Gastroesophageal sphincter (tissue), 3 donors: ENCODE results near the gene TPST1.

Experiments
- POLR2A ChIP-seq, 2 donors: fragments of 450-650 bp; IDR thresholded peaks; one replicate each; pipeline ENCODE4 v1.6.1; 2017; ENCODE audit warnings: antibody characterized with exemption in 2 of 2, mild to moderate bottlenecking in 2 of 2, moderate library complexity in 1 of 2
- TF ChIP-seq, protein P1 (sequence below), 4 experiments: fragments of 200-600 bp in 2 of 4; fragments of 450-650 bp in 2 of 4; sonication (generic) in 1 of 4; IDR thresholded peaks; one replicate each; pipeline ENCODE4 v1.5.1; 2017 to 2019; ENCODE audit warnings: antibody characterized with exemption in 4 of 4, mild to moderate bottlenecking in 2 of 4, moderate library complexity in 2 of 4

DNA sequence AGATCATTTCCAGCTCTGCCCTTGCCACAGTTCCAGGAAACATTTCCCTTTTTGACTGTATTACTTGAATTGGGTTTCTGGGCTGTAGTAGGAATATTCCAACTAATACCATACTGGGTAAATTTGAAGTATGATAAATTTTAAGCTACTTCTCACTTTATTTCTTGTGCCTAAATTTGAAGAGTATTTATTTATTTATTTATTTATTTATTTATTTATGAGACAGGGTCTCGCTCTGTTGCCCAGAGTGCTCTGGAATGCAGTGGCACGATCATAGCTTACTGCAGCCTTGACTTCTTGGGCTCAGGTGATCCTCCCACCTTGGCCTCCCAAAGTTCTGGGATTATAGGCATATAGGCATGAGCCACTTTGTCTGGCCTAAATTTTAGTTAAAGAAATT, 105.5 kb downstream of the TPST1 start:
- TF ChIP-seq, protein P1, sequence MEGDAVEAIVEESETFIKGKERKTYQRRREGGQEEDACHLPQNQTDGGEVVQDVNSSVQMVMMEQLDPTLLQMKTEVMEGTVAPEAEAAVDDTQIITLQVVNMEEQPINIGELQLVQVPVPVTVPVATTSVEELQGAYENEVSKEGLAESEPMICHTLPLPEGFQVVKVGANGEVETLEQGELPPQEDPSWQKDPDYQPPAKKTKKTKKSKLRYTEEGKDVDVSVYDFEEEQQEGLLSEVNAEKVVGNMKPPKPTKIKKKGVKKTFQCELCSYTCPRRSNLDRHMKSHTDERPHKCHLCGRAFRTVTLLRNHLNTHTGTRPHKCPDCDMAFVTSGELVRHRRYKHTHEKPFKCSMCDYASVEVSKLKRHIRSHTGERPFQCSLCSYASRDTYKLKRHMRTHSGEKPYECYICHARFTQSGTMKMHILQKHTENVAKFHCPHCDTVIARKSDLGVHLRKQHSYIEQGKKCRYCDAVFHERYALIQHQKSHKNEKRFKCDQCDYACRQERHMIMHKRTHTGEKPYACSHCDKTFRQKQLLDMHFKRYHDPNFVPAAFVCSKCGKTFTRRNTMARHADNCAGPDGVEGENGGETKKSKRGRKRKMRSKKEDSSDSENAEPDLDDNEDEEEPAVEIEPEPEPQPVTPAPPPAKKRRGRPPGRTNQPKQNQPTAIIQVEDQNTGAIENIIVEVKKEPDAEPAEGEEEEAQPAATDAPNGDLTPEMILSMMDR (IDR thresholded peaks at IDR 0.05): no peak
- TF ChIP-seq POLR2A (IDR thresholded peaks at IDR 0.05): no peak
